Fibroblast of skin of scalp (primary cell): ENCODE measurements around the gene ANXA8. TPM values are rescaled to one million over a fixed set of nuclear protein-coding genes. Genes with fewer than 3 reads are reported as not detected.
A peak's percentile ranks its signal among the peaks of the same experiment; 100 is the strongest.
"Not testable (repeated sequence)": the region's sequence is repeated elsewhere in the genome, so short reads cannot be mapped to it uniquely, and the experiment has no call there.

ENCODE experiments used
- DNase-seq: peaks from one replicate; pipeline ENCODE4 v3.0.0-alpha.2; 2013
- polyA plus RNA-seq, 2 experiments: library from polyadenylated mRNA; unstranded; fragments of 120-200 nt; gene quantifications; one replicate each; pipeline ENCODE4 v1.2.1, GENCODE V29; 2013; ENCODE audit not compliant: insufficient read length in 2 of 2

Gene ANXA8, protein sequence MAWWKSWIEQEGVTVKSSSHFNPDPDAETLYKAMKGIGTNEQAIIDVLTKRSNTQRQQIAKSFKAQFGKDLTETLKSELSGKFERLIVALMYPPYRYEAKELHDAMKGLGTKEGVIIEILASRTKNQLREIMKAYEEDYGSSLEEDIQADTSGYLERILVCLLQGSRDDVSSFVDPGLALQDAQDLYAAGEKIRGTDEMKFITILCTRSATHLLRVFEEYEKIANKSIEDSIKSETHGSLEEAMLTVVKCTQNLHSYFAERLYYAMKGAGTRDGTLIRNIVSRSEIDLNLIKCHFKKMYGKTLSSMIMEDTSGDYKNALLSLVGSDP
- 0.12 TPM for polyA plus RNA-seq (2013, experiment 1 of 2; ENCODE audit: insufficient read length)
- polyA plus RNA-seq (2013, experiment 2 of 2; ENCODE audit: insufficient read length) = 0.46 TPM

DNA sequence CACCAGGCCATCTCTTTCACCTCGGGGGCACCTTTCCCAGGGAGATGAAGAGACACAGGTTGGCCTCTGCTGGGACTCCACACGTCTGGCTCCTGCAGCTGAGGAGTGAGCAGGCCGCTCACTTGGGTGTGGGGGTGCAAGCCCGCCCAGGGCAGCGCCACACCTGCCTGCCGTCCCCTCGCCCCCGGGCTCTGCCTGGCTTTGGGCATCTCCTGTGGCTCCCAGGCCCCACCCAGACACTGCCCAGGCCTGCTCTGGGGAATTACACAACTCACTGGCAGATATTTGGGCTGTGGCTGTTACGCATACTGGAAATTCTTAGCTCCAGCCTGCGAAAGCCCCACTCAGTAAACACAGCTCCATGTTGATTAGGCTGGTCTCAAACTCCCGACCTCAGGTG lies at the start of gene ANXA8:
Gene ANXA8 (minus strand): TSS at position 193 of the 400 bp plus-strand sequence. CDS start 182 bp downstream, at position 11.
- DNase-seq = not testable (repeated sequence)

DNA sequence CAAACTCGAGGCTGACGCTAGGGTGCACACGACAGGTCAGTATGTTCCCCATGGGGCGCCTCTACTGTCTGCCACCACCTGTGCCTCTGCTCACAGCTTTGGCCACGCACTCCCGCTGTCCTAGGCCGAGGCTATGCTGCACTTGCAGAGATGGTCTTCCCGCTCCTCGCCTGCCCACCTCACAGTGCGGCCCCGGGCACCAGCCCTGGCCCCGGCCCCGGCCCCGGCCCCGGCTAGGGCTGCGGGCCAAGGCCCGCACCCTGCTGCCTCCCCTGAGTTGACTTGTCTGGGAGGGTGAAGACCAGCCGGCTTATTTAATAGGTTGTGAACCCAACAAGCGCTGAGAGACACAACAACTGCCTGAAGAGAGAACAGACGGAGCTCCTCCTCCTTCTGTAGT lies 39.6 kb upstream of the ANXA8 start, which contains the start of gene AGAP9:
Gene AGAP9 (minus strand): TSS at position 164 of the 400 bp plus-strand sequence. CDS start 112 bp downstream, at position 52.
- not testable (repeated sequence) for DNase-seq

DNA sequence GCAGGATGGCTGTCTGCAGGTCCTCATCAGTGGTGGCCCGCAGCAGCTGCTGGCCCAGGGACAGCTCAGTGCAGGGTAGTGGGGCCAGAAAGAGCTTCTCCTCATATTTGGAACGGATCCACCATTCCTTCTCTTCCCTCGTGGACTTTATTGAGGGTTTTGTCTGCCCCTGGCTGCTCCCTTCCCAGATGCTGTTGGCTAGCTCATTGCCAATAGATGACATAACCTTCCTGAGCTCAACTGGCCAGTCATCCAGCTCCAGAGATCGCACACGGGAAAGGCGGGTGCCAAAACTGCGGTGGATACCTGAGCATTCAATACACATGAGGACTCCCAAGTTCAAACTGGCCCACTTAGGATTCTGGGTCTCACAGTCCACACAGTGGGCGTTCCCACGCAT lies 18.4 kb upstream of the ANXA8 start:
- not testable (repeated sequence) for DNase-seq

DNA sequence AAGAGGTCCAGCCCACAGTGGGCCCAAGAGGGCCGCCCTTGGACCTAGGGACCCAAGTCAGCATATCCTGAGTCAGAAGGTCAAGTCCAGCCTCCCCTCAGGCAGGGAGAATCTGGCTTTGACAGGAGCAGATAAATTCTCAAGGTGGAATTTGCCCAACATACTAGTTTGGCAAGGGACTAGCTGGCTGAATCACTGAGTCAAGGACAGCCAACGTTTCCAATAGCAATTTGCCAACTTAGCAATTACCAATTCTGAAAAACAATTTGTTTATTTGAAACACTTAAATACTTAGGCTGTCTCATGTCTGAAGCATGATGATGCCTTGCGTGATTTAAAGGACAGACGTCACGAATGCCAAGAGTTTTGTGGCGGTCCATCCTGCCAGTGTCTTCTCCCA lies 10.3 kb upstream of the ANXA8 start:
- not testable (repeated sequence) for DNase-seq

DNA sequence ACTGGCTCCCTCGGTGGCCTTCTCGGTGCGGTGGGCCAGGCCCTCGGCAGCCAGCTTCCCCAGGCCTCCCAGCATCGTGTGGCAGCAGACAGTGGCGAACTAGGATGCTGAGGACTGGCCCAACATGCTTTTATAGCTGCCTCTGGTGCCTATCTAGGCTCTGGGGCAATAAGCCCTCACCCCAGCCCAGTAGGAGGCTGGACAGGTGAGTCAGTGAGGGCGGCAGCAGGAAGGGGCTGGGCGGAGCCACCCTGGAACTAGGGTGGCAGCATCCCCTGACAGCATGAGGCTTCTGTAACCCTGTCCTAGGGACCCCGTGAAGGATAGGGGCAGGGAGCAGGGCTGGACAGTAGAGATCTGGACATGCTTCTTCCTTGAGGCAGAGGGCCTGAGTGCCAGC lies 7.7 kb upstream of the ANXA8 start, which contains the start of gene FAM25G:
Gene FAM25G (minus strand): TSS at position 101 of the 400 bp plus-strand sequence. CDS start 26 bp downstream, at position 75.
- DNase-seq = not testable (repeated sequence)

DNA sequence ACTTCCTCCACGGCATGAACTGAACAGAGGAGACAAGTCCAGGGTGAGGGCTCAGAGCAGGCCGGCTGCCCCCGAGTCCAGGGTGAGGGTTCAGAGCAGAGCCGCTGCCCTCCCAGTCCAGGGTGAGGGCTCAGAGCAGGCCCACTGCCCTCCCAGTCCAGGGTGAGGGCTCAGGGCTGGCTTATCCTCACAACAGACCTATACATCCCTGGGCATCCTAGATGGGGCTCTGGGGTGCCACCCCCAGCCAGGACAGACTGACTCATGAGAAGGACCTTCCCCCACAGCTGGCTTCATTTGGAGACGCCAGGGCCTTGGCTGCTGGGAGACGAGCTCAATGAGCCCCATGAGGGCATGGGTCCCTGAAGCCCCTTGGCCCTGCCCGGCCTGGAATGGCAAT lies 5.7 kb upstream of the ANXA8 start:
- DNase-seq = not testable (repeated sequence)

DNA sequence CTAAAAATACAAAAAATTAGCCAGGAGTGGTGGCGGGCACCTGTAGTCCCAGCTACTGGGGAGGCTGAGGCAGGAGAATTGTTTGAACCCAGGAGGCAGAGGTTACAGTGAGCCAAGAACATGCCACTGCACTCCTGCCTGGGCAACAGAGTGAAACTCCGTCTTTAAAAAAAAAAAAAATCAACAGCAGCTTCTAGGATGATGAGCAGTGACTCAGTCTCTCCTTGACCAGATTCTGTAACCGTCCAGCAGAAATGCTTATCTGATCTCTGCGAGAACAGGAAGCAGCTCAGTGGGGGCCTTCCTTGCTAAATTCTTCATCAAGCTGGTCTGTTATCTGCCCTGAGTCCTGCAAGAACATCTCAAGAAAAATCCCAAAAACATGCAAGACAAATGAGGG lies 2.0 kb upstream of the ANXA8 start:
- DNase-seq = peak; percentile 57

DNA sequence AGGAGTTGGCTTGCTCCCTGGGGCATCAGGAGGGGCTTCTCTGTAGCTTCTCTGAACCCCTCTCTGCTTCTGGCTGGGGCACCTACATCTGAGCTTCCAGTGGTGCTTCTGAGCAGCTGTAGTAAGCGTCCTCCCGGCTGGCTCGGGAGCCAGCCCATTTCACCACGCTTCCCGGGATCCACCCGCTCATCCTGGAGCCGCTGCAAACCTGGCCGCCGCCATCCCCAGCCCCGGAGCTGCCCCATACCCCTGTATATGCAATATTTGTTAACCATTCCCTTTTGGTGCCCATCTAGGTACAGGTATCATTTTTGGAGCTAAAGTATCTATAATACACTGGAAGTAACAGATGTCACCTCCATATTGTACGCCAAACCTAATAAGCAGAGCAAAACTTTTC lies 871 bp upstream of the ANXA8 start:
- not testable (repeated sequence) for DNase-seq

DNA sequence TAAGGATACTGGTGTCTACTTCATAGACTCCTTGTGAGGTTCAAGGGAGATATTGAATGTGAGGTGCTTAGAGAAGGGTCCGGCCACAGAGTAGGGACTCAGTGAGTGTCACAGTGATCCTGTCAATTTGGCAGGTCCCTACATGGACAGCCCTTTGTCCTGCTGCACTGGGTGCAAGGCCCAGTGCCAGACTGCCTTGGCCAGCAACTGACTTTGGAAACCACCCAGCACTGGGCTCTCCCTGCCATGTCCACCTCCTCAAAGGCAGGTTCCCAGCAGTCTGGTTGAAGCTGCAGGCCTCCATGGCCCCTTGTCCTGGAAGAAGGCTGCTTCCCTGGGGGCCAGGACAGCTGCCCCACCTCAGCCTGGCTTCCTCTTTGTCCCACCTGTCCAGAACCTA lies 1.5 kb downstream of the ANXA8 start:
- not testable (repeated sequence) for DNase-seq

DNA sequence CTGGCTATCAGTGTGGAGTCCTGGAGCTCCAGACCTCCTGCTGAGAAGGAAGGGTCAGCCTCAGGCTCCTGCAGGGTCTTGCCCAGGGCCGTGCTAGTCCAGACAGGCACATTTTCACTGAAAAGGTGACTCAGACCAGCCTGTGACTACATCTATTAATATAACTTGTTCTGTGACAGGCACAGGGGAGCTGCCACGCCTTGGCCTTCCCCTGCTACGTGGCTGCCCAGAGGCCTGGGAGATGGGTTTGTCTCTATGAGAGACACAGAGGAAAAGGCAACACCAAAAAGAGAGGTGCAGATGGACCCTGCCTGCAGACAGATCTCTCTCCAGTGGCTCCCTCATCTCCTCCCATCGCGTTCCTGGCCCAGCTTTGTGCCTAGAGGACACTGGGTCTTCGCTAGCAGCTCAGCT lies 2.1 kb downstream of the ANXA8 start:
- not testable (repeated sequence) for DNase-seq

DNA sequence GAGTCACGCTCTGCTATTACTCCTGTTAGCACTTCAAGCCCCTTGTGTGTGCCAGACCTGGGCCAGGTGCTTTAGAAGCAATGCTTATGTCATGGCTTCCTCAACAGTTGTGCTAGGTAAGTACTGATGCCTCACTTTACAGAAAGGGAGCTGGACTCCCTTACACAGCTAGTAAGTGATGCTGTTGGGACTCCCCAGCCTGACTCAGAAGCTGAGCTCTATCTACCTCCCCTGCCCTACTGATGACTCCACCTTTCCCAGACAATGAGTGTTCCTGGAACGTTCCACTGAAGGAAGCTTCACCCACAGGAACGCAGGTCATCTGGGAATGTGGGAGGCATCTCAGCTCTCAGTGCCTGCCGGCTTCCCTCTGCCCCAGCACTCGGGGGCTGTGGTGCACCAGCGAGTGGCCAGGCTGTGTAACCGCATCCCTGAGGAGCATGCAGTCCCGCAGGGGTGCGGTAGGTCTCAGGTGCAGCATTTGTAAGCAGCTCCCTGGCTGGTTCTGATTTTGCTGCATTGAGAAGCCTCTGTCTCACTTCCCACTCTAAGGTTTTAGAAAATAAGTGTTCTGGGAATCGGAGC lies 2.6 kb downstream of the ANXA8 start:
- peak; percentile 47 for DNase-seq

DNA sequence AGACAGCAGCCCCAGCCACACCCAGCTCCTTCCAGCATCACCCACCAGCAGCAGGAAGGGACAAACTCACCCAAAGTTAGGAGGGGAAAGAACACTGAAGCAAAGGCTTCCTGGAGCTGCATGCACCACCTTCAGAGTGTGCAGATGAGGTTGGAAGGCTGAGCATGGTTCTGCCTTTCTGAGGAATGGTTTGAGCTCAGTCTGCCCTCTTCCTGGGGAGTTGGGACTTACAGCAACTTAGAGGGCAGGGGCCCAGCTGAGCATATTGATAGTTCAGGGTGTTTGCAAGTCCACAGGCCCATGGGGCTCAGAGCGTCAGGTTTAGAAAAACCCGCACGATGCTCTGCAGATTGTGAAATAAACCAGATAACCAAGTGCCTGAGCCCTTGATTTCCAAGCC lies 3.8 kb downstream of the ANXA8 start:
- not testable (repeated sequence) for DNase-seq

DNA sequence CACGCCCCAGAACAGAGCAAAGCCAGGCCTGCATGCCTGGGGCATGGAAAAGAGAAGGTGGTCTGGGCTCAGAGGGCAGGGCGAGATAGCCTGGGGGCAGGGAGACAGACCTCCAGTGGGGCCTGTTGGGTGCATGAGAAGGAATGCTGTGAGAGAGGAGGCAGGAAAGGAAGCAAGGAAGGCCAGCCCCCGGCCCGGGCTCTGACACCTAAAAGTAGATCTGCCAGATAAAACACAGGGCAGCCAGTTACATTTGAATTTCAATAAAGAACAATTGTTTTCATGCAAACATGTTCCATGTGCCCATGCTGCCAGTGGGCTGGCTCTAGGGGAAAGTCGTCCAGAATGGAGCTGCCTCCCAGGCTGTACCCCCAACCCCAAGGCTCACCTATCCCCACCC lies 5.8 kb downstream of the ANXA8 start:
- DNase-seq = not testable (repeated sequence)

DNA sequence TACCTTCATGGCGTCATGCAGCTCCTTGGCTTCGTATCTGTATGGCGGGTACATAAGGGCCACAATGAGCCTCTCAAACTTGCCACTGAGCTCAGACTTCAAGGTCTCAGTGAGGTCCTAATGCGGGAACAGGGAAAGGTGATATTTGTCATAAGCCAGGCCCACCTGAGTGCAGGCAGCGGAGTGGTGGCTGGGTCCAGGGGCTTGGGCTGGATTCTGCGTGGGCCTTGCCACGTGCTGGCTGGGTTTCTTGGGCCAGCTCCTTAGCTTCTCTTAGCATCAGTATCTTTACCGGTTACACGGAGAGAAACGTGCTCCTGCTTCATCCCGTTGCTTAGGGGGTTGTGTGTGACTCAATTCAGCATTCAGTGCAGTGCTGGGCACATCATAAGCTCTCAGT lies 6.8 kb downstream of the ANXA8 start:
- DNase-seq = not testable (repeated sequence)

DNA sequence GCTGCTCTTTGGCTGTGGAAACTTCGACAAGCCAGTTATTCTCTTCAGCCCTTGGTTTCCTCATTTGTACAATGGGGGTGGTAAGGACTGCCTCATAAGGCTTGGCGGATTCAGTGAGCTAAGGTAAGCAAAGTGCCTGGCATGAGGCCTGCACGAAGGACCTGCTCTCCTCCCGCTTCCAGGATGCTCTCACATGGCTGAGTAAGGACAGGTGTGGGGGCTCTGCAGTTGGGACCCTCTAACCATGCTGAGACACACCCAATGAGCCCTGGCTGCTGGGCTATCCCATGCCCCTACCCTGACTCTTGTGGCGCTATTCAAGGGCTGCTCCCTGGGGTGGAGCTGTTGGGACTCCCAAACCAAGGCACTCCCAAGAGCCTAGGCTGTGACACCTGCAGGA lies 8.8 kb downstream of the ANXA8 start:
- not testable (repeated sequence) for DNase-seq

DNA sequence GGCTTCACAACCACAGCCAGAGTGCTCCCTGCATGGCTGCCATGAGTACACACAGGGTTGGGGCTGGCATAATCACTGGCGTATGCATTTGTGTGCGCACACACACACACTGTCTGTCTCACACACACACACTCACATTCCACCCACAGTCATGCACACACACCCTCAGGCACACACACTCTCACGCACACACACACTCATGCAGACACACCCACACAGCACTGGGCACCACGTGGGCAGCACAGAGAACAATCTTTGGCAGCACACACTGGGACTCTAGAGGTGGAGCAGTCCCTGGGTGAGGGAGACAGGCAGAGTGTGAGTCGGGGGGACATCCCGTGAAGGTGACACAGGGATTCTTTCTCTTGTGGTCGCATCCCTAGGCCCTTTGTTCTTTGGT lies 10.4 kb downstream of the ANXA8 start:
- DNase-seq = not testable (repeated sequence)

DNA sequence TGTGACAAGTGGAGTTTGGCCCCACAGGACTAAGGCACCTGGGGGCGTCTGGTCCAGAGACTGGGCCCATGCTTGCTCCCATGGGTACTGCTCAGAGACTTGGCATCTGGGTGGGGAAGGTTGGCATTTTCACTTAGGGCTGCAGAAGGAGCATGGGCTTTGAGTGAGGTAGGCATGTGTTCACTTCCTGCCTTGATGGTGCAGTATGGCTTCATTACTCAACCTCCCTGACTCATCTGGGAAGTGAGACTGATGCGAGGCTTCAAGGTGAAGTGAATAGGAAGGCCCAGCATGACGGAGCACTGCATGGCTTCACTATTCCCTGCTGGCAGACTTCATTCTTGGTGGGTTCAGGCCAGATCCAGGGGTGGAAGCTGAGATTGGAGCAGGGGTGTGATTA lies 11.3 kb downstream of the ANXA8 start:
- not testable (repeated sequence) for DNase-seq

DNA sequence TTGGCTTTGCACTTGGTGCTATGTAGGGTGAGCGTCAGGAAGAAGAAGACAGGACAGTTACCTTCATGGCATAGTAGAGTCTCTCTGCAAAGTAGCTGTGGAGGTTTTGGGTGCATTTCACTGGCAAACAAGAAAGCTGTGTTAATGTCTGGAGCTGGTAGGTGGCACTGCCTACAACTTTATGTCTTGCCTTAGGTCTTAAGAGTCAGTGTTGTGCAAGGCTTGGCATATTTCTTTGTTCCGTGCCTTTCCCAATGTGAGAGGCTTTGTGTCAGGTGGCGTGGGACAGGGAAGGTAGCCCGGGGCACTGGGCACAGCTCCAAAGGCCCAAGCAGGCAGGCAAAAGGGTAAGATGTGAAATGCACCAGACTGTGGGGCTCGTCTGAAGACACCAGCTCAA lies 11.8 kb downstream of the ANXA8 start:
- DNase-seq = not testable (repeated sequence)

DNA sequence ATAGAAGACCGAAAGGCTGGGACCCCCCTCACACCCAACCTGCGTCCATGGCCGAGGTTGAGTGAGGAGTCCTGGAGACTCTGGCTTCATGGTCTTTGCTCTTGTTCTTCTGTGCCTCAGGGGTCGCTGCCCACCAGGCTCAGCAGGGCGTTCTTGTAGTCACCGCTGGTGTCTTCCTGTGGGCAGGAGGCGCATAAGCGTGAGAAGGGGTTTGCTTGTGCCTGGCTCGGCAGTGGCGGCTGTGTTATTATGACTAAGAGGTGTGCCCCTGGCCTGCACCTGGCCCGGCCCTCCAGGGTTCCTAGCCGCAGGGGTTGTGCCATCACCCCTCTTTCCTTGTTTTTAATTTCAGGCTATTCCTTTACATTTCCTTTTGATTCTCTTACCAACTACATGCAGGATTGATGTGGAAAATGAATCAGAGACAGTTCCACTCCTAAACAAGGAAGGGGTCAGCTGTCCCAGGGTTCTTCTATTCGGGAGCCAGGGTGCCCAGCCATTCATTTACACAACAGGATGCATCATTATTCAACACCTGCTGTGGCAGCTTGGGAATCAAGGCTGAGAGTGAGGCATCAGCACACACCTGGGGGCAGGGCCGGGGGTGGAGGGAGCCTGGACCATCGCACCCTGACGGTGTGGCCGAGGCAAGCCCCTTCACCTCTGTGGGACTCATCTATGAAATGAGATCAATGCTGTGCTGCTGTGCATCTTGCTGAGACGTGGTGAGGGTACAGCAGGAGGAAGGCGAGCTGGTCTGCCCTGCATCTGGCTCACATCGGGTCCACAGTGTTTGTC lies 15.0 kb downstream of the ANXA8 start:
- not testable (repeated sequence) for DNase-seq

DNA sequence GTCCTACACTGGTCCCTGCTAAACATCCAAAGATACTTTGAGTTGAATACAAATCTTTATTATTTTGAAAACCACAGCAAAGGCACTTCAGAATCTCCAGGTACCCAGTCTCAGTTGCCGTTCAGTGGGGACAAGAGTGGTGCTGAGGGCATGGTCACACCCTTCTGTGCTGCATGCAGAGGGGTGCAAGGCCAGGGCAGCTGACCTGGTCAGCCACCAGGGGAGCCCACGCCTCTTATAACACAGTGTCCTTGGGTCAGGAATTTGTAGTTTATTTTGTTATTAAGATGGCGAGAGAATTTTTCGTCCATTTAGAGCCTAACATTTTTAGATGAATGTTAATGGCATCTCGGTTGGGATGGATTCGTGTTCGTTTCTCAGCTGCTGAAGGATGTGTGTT lies 16.0 kb downstream of the ANXA8 start:
- DNase-seq = not testable (repeated sequence)

DNA sequence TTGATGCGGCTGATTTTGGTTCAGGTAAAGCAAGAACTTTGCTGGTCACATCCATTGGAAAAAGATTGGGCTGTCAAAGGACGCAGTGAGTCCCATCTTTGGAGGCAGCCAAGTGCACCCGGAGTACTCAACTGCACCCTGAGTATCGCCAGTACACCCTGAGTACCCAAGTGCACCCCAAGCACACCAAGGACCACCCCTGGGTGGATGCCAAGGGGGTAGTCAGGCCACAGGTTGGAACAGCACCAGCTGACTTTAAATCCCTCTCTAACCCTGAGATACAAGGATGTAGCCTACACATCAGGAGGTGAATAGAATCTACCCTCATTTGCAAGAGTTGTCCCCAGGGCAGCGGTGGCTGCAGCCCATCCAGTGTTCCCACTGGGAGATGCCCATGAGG lies 16.5 kb downstream of the ANXA8 start:
- DNase-seq = not testable (repeated sequence)

DNA sequence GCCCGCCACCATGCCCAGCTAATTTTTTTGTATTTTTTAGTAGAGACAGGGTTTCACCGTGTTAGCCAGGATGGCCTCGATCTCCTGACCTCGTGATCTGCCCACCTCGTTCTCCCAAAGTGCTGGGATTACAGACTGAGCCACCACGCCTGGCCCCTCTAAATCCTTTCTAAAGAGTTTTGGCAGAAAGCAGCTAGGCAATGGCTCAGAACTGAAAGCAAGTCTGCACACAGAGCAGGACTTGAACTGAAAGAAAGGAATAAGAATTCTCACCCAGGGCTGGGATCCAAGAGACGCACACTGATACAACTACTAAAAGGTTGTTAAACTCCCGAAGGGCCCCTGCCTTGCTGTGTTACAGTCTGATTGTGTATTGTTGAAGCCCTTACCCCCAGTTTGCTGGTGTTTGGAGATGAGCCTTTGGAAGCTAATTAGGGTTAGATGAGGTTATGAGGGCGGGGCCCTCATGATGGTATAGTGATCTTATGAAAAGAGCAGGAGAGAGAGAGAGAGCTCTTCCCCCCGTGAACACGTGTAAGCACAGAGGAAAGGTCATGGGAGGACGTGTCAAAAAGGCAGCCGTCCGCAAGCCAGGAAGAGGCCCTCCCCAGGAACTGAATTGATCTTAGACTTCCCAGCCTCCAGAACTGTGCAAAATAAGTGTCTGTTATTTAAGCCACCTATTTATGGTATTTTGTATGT lies 18.5 kb downstream of the ANXA8 start:
- not testable (repeated sequence) for DNase-seq
